ENCODE measurements around the gene GPR26. TPM values are rescaled to one million over a fixed set of nuclear protein-coding genes. Genes with fewer than 3 reads are reported as not detected.

GPR26 gene
- total RNA-seq, 2 experiments from 2014 or later, result not detected

DNA sequence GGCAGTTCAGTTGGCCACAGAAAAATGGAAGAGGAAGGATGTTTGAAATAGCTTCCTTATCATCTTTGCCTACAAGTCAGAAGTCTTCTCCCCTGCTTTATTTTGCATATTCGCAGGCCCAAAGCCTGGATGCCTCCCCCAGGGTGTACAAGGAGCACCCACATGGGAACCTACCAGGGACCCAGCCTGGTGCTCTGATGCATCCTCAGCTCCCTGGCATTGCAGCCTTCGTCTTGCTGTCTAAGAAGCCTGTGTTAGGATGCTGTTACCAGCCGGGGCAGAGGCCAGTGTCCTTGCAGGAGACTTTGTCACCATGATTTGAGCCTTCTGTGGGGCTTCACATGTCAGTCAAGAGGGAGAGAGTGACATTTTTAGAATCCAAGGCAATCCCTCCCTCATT is 27.0 kb upstream of the GPR26 start:
- CTCF ChIA-PET, result no interaction called here
- Mint-ChIP-seq H3K9me3 (no peaks in the 10 kb centered on the region), H3K27ac (no peak overlapping the region), H3K4me3 (no peak overlapping the region), H3K4me1 (ENCODE audit: low read depth) (no peaks in the 10 kb centered on the region), H3K27me3 (peaks cover 26% of the 10 kb centered on the region), H3K36me3 (ENCODE audit: low read depth) (no peaks in the 10 kb centered on the region)
- H3K4me1 ChIP-seq (ENCODE audit: insufficient read depth, low read length), result no peaks in the 10 kb centered on the region
- H3K27ac ChIP-seq (ENCODE audit: low read depth in 1 of 2, low read length in 2 of 2), result no peak overlapping the region
- no peaks in the 10 kb centered on the region for H3K36me3 ChIP-seq (ENCODE audit: insufficient read depth, low read length)
- POLR2A ChIA-PET, result no interaction called here
- no peak for DNase-seq
- no peak for ATAC-seq (ENCODE audit: poor library complexity)
- H3K4me3 ChIP-seq (ENCODE audit: low read length), result no peak overlapping the region
- H3K9me3 ChIP-seq (ENCODE audit: control insufficient read depth in 1 of 2, insufficient read depth in 1 of 2, low read length in 2 of 2), result no peaks in the 10 kb centered on the region
- TF ChIP-seq, protein P1, sequence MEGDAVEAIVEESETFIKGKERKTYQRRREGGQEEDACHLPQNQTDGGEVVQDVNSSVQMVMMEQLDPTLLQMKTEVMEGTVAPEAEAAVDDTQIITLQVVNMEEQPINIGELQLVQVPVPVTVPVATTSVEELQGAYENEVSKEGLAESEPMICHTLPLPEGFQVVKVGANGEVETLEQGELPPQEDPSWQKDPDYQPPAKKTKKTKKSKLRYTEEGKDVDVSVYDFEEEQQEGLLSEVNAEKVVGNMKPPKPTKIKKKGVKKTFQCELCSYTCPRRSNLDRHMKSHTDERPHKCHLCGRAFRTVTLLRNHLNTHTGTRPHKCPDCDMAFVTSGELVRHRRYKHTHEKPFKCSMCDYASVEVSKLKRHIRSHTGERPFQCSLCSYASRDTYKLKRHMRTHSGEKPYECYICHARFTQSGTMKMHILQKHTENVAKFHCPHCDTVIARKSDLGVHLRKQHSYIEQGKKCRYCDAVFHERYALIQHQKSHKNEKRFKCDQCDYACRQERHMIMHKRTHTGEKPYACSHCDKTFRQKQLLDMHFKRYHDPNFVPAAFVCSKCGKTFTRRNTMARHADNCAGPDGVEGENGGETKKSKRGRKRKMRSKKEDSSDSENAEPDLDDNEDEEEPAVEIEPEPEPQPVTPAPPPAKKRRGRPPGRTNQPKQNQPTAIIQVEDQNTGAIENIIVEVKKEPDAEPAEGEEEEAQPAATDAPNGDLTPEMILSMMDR (IDR thresholded peaks at IDR 0.05), result no peak
- H3K27me3 ChIP-seq (ENCODE audit: control insufficient read depth in 1 of 2, insufficient read depth in 2 of 2, low read length in 2 of 2), result peaks cover 0 to 10% of the 10 kb centered on the region in 2 experiments
- intact Hi-C loops (cut with DNase I, micrococcal nuclease), result no loop called here

DNA sequence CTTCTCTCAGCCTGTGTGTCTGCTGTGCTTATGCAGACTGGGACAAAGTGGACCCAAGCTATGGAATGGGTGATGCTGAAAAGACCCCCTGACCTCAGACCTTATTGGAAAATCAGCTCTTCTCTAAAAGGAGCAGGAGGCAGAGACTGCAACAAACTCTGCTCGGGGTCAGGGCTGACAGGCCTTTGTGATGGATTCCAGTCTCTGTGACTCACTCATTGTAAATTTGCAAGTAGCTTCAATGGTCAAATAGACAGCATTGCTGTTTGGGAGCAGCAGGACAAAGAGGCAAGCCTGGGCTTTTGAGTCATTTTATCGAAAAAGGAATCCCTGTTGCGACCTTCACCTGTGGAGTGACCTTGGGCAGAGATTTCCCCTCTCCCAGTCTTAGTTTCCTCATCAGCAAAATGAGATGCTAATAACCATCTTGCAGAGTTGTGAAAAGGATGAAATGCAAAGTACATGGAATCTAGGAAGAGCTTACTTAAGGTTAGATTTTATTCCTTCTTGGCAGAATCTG is 26.1 kb upstream of the GPR26 start:
- intact Hi-C loops (cut with DNase I, micrococcal nuclease), result no loop called here
- CTCF ChIA-PET, result no interaction called here
- H3K27ac Mint-ChIP-seq, result no peak overlapping the region
- DNase-seq (no peak), ATAC-seq (ENCODE audit: poor library complexity) (no peak)
- H3K9me3 ChIP-seq (ENCODE audit: control insufficient read depth in 1 of 2, insufficient read depth in 1 of 2, low read length in 2 of 2), result no peaks in the 10 kb centered on the region
- no peak overlapping the region for H3K4me3 ChIP-seq (ENCODE audit: low read length)
- H3K4me1 Mint-ChIP-seq (ENCODE audit: low read depth), result no peaks in the 10 kb centered on the region
- TF ChIP-seq, protein P1 (IDR thresholded peaks at IDR 0.05), result no peak
- no peaks in the 10 kb centered on the region for H3K4me1 ChIP-seq (ENCODE audit: insufficient read depth, low read length)
- no peak overlapping the region for H3K27ac ChIP-seq (ENCODE audit: low read depth in 1 of 2, low read length in 2 of 2)
- POLR2A ChIA-PET, result no interaction called here
- H3K36me3 Mint-ChIP-seq (ENCODE audit: low read depth), result no peaks in the 10 kb centered on the region
- H3K27me3 ChIP-seq (ENCODE audit: control insufficient read depth in 1 of 2, insufficient read depth in 2 of 2, low read length in 2 of 2), result peaks cover 0 to 12% of the 10 kb centered on the region in 2 experiments
- no peaks in the 10 kb centered on the region for H3K9me3 Mint-ChIP-seq
- H3K4me3 Mint-ChIP-seq, result no peak overlapping the region
- peaks cover 31% of the 10 kb centered on the region for H3K27me3 Mint-ChIP-seq
- H3K36me3 ChIP-seq (ENCODE audit: insufficient read depth, low read length), result no peaks in the 10 kb centered on the region

- POLR2A ChIA-PET, result no interaction called here
- H3K4me1 Mint-ChIP-seq (ENCODE audit: low read depth), result no peaks in the 10 kb centered on the region
- CTCF ChIA-PET, result no interaction called here
Measured at GRCh38 chr10:123642293-123642692, 23.9 kb upstream of the GPR26 start.

More at GRCh38 chr10:123642293-123642692, 23.9 kb upstream of the GPR26 start:
- no peaks in the 10 kb centered on the region for H3K9me3 ChIP-seq (ENCODE audit: control insufficient read depth in 1 of 2, insufficient read depth in 1 of 2, low read length in 2 of 2)
- no peaks in the 10 kb centered on the region for H3K4me1 ChIP-seq (ENCODE audit: insufficient read depth, low read length)
- H3K4me3 ChIP-seq (ENCODE audit: low read length), result no peak overlapping the region
- no peak overlapping the region for H3K27ac Mint-ChIP-seq
- intact Hi-C loops (cut with DNase I, micrococcal nuclease), result no loop called here
- H3K36me3 Mint-ChIP-seq (ENCODE audit: low read depth), result no peaks in the 10 kb centered on the region
- H3K27ac ChIP-seq (ENCODE audit: low read depth in 1 of 2, low read length in 2 of 2), result no peak overlapping the region
- no peaks in the 10 kb centered on the region for H3K9me3 Mint-ChIP-seq
- H3K4me3 Mint-ChIP-seq, result no peak overlapping the region
- ATAC-seq (ENCODE audit: poor library complexity) (no peak), DNase-seq (no peak)
- no peaks in the 10 kb centered on the region for H3K36me3 ChIP-seq (ENCODE audit: insufficient read depth, low read length)
- peaks cover 0 to 14% of the 10 kb centered on the region in 2 experiments for H3K27me3 ChIP-seq (ENCODE audit: control insufficient read depth in 1 of 2, insufficient read depth in 2 of 2, low read length in 2 of 2)
- TF ChIP-seq, protein P1 (IDR thresholded peaks at IDR 0.05), result no peak
- peaks cover 42% of the 10 kb centered on the region for H3K27me3 Mint-ChIP-seq
